ENCODE measurements around the gene REXO4. TPM values are rescaled to one million over a fixed set of nuclear protein-coding genes. Genes with fewer than 3 reads are reported as not detected.
"Not testable (repeated sequence)": the region's sequence is repeated elsewhere in the genome, so short reads cannot be mapped to it uniquely, and the experiment has no call there.

Gene REXO4
- total RNA-seq, 1 donor from 2014 or later: 35.4 TPM

DNA sequence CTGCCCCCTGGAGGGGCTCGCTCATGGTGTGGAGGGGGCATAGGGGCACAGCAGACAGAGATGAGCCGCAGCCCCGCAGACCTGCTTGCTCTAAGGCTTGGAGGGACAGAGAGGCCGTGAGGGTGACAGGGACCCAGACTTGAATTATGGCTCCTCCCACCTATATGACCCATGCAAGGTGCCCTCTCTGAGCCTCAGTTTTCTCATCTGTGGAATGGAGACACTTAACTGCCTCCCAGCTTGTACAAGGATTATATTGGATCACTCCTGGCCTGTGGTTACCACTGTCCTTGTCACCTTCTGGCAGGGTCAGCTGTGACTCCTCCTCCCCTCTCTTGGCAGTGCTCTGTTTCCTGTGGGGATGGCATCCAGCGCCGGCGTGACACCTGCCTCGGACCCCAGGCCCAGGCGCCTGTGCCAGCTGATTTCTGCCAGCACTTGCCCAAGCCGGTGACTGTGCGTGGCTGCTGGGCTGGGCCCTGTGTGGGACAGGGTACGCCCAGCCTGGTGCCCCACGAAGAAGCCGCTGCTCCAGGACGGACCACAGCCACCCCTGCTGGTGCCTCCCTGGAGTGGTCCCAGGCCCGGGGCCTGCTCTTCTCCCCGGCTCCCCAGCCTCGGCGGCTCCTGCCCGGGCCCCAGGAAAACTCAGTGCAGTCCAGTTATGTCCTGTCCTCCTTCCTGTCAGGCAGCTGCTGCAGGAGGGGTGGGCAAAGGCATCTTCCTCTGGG lies 37.3 kb upstream of the REXO4 start:
- TF ChIP-seq, protein P1, sequence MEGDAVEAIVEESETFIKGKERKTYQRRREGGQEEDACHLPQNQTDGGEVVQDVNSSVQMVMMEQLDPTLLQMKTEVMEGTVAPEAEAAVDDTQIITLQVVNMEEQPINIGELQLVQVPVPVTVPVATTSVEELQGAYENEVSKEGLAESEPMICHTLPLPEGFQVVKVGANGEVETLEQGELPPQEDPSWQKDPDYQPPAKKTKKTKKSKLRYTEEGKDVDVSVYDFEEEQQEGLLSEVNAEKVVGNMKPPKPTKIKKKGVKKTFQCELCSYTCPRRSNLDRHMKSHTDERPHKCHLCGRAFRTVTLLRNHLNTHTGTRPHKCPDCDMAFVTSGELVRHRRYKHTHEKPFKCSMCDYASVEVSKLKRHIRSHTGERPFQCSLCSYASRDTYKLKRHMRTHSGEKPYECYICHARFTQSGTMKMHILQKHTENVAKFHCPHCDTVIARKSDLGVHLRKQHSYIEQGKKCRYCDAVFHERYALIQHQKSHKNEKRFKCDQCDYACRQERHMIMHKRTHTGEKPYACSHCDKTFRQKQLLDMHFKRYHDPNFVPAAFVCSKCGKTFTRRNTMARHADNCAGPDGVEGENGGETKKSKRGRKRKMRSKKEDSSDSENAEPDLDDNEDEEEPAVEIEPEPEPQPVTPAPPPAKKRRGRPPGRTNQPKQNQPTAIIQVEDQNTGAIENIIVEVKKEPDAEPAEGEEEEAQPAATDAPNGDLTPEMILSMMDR (conservative IDR thresholded peaks at IDR 0.05): no peak
- no peak overlapping the region for H3K4me3 Mint-ChIP-seq

DNA sequence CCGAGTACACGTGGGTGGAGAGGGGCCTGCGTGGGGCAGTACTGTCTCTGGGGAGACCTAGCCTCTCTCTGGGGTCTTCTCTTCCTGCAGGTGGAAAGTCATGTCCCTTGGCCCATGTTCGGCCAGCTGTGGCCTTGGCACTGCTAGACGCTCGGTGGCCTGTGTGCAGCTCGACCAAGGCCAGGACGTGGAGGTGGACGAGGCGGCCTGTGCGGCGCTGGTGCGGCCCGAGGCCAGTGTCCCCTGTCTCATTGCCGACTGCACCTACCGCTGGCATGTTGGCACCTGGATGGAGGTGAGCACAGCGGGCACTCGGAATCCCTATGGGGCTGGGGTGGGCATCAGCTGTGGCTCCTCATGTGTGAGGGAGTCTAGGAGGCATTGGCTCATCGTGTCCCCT lies 36.5 kb upstream of the REXO4 start:
- Mint-ChIP-seq H3K4me1 (peaks cover 6% of the 10 kb centered on the region), H3K27me3 (ENCODE audit: low read depth) (no peaks in the 10 kb centered on the region), H3K9me3 (no peaks in the 10 kb centered on the region), H3K36me3 (ENCODE audit: low read depth) (no peaks in the 10 kb centered on the region), H3K27ac (ENCODE audit: unreplicated experiment) (no peak overlapping the region), H3K4me3 (no peak overlapping the region)
- TF ChIP-seq, protein P1 (conservative IDR thresholded peaks at IDR 0.05): no peak
- no peak for DNase-seq (ENCODE audit: low read depth, low spot score)

More for the DNA sequence above, 37.3 kb upstream of the REXO4 start:
- Mint-ChIP-seq H3K27me3 (ENCODE audit: low read depth) (no peaks in the 10 kb centered on the region), H3K4me1 (peaks cover 7% of the 10 kb centered on the region), H3K9me3 (no peaks in the 10 kb centered on the region), H3K27ac (ENCODE audit: unreplicated experiment) (no peak overlapping the region), H3K36me3 (ENCODE audit: low read depth) (no peaks in the 10 kb centered on the region)
- DNase-seq (ENCODE audit: low read depth, low spot score): no peak

DNA sequence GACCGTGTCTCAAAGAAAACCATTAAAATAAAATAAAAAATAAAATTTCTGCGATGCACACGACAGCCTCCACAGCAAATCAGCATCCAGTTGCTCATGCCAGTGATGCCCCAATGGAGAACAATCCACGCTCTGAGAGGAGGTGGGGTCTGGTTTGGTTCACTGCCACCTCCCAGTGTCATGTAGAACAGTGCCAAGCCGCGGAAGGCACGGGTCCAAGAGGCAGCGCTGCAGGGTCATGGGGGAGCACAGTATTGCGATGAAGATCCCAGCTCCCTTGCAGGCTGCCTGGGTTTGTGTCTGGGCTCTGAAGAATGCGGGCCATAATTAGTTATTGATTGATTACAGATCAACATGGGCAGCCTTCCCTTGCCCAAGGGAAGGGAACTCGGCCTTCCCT lies 35.8 kb upstream of the REXO4 start:
- Mint-ChIP-seq H3K27me3 (ENCODE audit: low read depth) (no peaks in the 10 kb centered on the region), H3K27ac (ENCODE audit: unreplicated experiment) (no peak overlapping the region), H3K36me3 (ENCODE audit: low read depth) (no peaks in the 10 kb centered on the region), H3K9me3 (no peaks in the 10 kb centered on the region), H3K4me3 (no peak overlapping the region), H3K4me1 (no peaks in the 10 kb centered on the region)
- DNase-seq (ENCODE audit: low read depth, low spot score): no peak
- TF ChIP-seq, protein P1 (conservative IDR thresholded peaks at IDR 0.05): no peak

DNA sequence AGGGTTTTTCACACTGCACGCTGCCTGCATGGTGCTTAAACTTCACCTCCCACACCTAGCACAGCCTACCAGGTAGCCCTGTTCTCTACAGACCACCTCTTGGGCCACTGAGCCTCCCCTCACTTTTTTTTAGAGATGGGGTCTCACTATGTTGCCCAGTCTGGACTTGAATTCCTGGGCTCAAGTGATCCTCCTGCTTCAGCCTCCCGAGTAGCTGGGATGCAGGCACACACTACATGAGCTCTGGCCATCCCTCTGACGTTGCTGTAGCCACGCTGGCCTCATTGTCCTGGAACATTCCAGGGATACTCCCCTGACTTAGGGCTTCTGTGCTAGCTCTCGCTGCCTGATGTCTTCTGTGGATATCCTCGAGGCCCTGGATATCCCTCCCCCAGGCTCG lies 34.8 kb upstream of the REXO4 start:
- Mint-ChIP-seq H3K36me3 (ENCODE audit: low read depth) (no peaks in the 10 kb centered on the region), H3K27ac (ENCODE audit: unreplicated experiment) (no peak overlapping the region), H3K4me1 (no peaks in the 10 kb centered on the region), H3K27me3 (ENCODE audit: low read depth) (no peaks in the 10 kb centered on the region), H3K4me3 (no peak overlapping the region), H3K9me3 (no peaks in the 10 kb centered on the region)
- no peak for DNase-seq (ENCODE audit: low read depth, low spot score)
- TF ChIP-seq, protein P1 (conservative IDR thresholded peaks at IDR 0.05): no peak

DNA sequence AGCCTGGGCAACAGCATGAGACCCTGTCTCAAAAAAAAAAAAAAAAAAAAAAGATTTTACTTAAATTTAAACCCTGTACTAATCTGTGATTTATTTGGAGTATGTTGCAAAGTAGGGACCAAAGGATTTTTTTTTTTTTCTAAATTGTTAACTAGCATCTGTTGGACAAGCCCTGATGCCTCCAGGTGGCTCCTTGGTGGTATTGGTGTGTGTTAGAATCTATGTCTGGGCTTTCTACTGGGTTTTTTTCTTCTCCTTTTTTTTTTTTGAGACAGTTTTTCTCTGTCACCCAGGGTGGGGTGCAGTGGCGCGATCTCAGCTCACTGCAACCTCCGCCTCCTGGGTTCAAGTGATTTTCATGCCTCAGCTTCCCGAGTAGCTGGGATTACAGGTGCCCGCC lies 34.1 kb upstream of the REXO4 start:
- H3K4me1 Mint-ChIP-seq; H3K4me3 Mint-ChIP-seq; H3K36me3 Mint-ChIP-seq (ENCODE audit: low read depth); H3K9me3 Mint-ChIP-seq; H3K27me3 Mint-ChIP-seq (ENCODE audit: low read depth); DNase-seq (ENCODE audit: low read depth, low spot score); H3K27ac Mint-ChIP-seq (ENCODE audit: unreplicated experiment): not testable (repeated sequence)

DNA sequence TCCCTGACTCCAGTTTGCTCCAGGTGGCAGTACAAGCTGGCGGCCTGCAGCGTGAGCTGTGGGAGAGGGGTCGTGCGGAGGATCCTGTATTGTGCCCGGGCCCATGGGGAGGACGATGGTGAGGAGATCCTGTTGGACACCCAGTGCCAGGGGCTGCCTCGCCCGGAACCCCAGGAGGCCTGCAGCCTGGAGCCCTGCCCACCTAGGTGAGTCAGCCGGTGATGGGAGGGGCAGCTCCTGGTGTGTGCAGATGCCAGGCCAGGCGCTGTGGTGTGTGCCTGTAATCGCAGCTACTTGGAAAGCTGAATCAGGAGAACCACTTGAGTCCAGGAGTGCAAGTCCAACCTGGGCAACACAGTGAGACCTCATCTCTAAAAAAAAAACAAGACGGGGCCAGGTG lies 31.9 kb upstream of the REXO4 start:
- peaks cover 3% of the 10 kb centered on the region for H3K27me3 Mint-ChIP-seq (ENCODE audit: low read depth)
- H3K27ac Mint-ChIP-seq (ENCODE audit: unreplicated experiment): no peak overlapping the region
- TF ChIP-seq, protein P1 (conservative IDR thresholded peaks at IDR 0.05): no peak
- DNase-seq (ENCODE audit: low read depth, low spot score): no peak
- H3K36me3 Mint-ChIP-seq (ENCODE audit: low read depth): no peaks in the 10 kb centered on the region
- no peak overlapping the region for H3K4me3 Mint-ChIP-seq
- no peaks in the 10 kb centered on the region for H3K4me1 Mint-ChIP-seq
- no peaks in the 10 kb centered on the region for H3K9me3 Mint-ChIP-seq

Data from neural crest cell (in vitro differentiated cells).